Lower lobe of right lung (tissue), 2 donors: ENCODE data around the gene SLC2A11. TPM values are rescaled to one million over a fixed set of nuclear protein-coding genes. Genes with fewer than 3 reads are reported as not detected.

Source experiments
- ATAC-seq, 2 donors: fragments of 200-7000 bp; cut with Tn5 transposase; one replicate each; pipeline ENCODE4 v1.9.1; 2020 to 2022; ENCODE audit warnings: mild to moderate bottlenecking in 2 of 2, moderate library complexity in 2 of 2
- DNase-seq: peaks from one replicate; pipeline ENCODE4 v3.0.0-alpha.2; 2020
- H3K27ac ChIP-seq: fragments of 200-600 bp; one replicate; pipeline ENCODE4 v1.8.0; 2022
- H3K27me3 ChIP-seq: fragments of 200-600 bp; one replicate; pipeline ENCODE4 v1.8.0; 2022; ENCODE audit warnings: low read depth
- H3K36me3 ChIP-seq: fragments of 200-600 bp; one replicate; pipeline ENCODE4 v1.8.0; 2022; ENCODE audit warnings: mild to moderate bottlenecking
- H3K4me1 ChIP-seq: fragments of 200-600 bp; one replicate; pipeline ENCODE4 v1.8.0; 2022
- H3K4me3 ChIP-seq: fragments of 200-600 bp; one replicate; pipeline ENCODE4 v1.8.0; 2022; ENCODE audit warnings: mild to moderate bottlenecking
- H3K9me3 ChIP-seq: fragments of 200-600 bp; one replicate; pipeline ENCODE4 v1.8.0; 2022
- CTCF ChIP-seq: fragments of 200-600 bp; IDR thresholded peaks from one replicate; pipeline ENCODE4 v1.8.0; 2022; ENCODE audit warnings: antibody characterized with exemption, mild to moderate bottlenecking
- intact Hi-C: fragments of 100-400 bp; cut with DNase I; formaldehyde crosslinking; loops from one replicate; pipeline ENCODE4 v1.11.0; 2022
- total RNA-seq: library from RNA; stranded (reverse); fragmentation: NEBNext Ultra II Directional; extraction: Animal tissue kit (Norgen Biotek cat#: 25700); gene quantifications from one replicate; pipeline ENCODE4 v1.2.1, GENCODE V29; 2021
- donor health status: DM: no; HTN: yes; CAD: no; lungs with severe emphysema.

Gene SLC2A11
- total RNA-seq, 1 donor from 2014 or later, result 12.7 TPM

DNA sequence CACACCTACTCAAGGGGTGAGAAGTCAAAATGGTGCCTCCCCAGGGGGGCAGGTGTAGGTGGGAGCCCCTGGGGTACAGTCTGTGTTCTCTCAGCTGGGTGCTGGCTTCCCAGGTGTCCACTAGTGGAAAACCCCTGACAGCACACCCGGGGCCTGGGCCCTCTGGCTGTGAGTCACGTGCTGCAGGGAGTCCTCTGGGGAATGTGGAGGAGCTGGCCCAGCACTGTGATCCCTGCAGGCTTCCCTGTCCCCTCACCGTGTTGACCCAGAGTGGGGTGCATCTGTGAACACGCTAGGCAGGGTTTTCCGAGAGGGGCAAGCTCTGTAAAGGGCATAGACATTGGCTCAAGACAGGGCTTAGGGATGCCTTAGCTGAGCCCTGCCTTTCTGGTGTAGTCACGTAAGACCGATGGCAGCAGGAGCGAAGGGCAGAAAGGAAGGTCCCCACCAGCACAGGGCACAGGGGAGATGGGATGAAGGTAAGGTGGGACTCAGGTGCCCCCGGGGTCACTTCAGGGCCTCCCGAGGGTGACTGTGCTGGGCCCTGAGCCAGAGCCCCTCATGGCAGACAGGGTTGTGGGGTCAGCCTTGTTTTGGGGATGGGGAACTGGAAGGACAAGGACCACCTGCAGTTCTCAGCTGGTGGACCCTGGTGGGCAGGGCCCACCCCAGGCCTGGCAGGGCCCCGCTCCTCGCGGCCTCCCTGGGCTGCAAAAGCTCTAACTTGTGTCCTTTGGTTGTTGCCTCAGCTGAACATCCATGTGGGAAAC, 33.0 kb upstream of the SLC2A11 start:
- H3K27ac ChIP-seq, result no peak overlapping the region
- intact Hi-C loops, result no loop called here
- H3K27me3 ChIP-seq, result no peaks in the 10 kb centered on the region
- ATAC-seq (no peak), DNase-seq (peak; percentile 15)
- H3K36me3 ChIP-seq, result peaks cover 100% of the 10 kb centered on the region
- H3K4me3 ChIP-seq, result no peak overlapping the region
- no peaks in the 10 kb centered on the region for H3K9me3 ChIP-seq
- TF ChIP-seq CTCF, result no peak
- no peaks in the 10 kb centered on the region for H3K4me1 ChIP-seq

DNA sequence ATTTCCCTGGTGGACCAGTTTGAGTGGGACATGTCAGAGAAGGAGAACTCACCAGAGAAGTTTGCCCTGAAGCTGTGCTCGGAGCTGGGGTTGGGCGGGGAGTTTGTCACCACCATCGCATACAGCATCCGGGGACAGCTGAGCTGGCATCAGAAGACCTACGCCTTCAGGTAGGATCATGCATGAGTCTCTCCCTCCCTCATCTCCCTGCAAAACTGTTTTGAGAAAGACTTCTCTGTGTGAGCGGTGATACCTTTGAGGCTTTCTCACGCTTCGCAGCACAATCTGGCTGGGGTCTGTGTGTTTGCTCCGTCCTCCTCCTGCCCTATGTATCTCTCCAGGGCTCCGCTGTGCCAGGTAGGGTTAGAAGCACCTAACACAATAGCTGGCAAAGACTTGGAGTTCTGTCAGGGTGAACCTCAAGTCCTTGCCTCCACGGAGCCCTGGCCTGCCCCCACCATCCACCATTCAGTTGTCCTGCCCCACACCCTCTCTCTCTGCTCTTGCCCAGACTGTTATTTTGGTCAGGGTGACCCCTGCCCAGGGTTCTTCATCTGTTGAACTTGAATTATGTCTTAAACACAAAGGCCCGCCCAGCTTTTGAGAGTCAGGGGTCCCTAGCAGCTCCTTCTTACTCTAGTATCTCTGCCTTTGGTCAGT, 32.3 kb upstream of the SLC2A11 start:
- no peaks in the 10 kb centered on the region for H3K9me3 ChIP-seq
- no peak for TF ChIP-seq CTCF
- H3K27ac ChIP-seq, result no peak overlapping the region
- ATAC-seq (no peak), DNase-seq (peak; percentile 9)
- no peaks in the 10 kb centered on the region for H3K4me1 ChIP-seq
- intact Hi-C loops, result no loop called here
- no peak overlapping the region for H3K4me3 ChIP-seq
- peaks cover 99% of the 10 kb centered on the region for H3K36me3 ChIP-seq
- no peaks in the 10 kb centered on the region for H3K27me3 ChIP-seq

- H3K9me3 ChIP-seq, result no peaks in the 10 kb centered on the region
- ATAC-seq (no peak), DNase-seq (peak; percentile 39)
- H3K27me3 ChIP-seq, result no peaks in the 10 kb centered on the region
- no peaks in the 10 kb centered on the region for H3K4me1 ChIP-seq
- H3K4me3 ChIP-seq, result no peak overlapping the region
- H3K27ac ChIP-seq, result no peak overlapping the region
- no peak for TF ChIP-seq CTCF
- intact Hi-C loops, result no loop called here
- H3K36me3 ChIP-seq, result peaks cover 95% of the 10 kb centered on the region
Measured at GRCh38 chr22:23826510-23827350, 30.9 kb upstream of the SLC2A11 start.

GRCh38 chr22:23827351-23827995, 30.2 kb upstream of the SLC2A11 start:
- H3K4me3 ChIP-seq, result no peak overlapping the region
- ATAC-seq, result no peak
- no peaks in the 10 kb centered on the region for H3K4me1 ChIP-seq
- no peak for TF ChIP-seq CTCF
- H3K27ac ChIP-seq, result no peak overlapping the region
- peaks cover 95% of the 10 kb centered on the region for H3K36me3 ChIP-seq
- DNase-seq, result peak; percentile 17
- intact Hi-C loops, result no loop called here
- no peaks in the 10 kb centered on the region for H3K9me3 ChIP-seq
- H3K27me3 ChIP-seq, result no peaks in the 10 kb centered on the region
